ENCODE measurements around the gene ENTPD2. TPM values are rescaled to one million over a fixed set of nuclear protein-coding genes. Genes with fewer than 3 reads are reported as not detected.

Gene ENTPD2
- total RNA-seq: 0.21 TPM in 1 of 2 replicates, not detected in the other

DNA sequence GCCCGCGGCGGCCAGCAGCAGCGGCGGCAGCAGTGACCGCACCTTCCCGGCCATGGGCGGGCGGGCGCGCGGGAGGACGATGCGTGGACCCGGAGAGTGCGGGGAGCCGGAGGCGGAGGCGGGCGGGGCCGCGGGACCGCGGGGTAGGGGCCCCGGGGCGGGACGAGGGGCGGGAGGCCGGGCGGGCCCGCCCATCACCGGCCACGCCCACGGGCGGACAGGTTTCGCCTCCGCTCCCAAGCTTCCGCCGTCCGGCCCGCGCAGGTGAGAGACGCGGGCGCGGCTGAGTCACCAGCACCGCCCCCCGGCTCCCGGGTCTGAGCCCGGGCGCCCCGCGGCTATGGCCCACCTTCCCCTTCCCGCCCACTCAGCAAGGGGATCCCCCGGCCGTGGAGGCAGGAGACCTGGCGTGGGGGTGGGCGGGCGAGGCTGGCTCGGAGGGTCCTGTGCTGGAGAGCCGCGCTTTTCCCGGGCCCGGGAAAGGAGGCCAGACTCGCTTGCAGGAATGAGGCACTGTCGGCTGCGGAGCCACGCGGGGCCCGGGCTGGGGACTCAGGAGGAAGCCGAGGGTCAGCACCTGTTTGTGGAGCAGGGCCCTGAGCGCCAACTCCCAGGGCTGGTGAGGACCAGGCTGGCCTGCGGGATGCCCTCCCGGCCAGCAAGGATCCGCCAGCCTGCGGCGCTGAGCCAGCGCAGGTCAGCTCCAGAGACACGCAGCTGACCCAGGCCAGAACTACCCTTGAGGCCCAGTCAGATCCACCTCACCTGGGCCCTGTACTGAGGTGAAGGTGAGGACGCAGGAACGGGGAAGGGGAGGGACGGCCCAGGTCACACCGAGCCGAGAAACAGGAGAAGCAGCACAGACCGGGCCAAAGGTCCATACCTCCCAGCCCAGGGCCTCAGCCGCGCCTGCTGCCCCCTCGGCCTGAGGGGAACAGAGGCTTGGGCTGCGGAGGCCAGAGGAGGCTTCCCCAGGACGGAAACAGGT, at the start of gene ENTPD2:
Gene ENTPD2, minus strand, starts transcription at position 118 of the 988 bp plus-strand sequence. Its CDS starts 64 bp downstream, at position 54.
- Mint-ChIP-seq H3K4me3 (no peak within 1 kb of the TSS), H3K36me3 (ENCODE audit: low read depth) (no peaks in the 10 kb centered on the region), H3K9me3 (no peaks in the 10 kb centered on the region), H3K27me3 (peaks cover 25% of the 10 kb centered on the region), H3K4me1 (peaks cover 1% of the 10 kb centered on the region), H3K27ac (no peak within 1 kb of the TSS)
- intact Hi-C loops (cut with micrococcal nuclease): no loop called here
- DNase-seq: peak; percentile 84

DNA sequence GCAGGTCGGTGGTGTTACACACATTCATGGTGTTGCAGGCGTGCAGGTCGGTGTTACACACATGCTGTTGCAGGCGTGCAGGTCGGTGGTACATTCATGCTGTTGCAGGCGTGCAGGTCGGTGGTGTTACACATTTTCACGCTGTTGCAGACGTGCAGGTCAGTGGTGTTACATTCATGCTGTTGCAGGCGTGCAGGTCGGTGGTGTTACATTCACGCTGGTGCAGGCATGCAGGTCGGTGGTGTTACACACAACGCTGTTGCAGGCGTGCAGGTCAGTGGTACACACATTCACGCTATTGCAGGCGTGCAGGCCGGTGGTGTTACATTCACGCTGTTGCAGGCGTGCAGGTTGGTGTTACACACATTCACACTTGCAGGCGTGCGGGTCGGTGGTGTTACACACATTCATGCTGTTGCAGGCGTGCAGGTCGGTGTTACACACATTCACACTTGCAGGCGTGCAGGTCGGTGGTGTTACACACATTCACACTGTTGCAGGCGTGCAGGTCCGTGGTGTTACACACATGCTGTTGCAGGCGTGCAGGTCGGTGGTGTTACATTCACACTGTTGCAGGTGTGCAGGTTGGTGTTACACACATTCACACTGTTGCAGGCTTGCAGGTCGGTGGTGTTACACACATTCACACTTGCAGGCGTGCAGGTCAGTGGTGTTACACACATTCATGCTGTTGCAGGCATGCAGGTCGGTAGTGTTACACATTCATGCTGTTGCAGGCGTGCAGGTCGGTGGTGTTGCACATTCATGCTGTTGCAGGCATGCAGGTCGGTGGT, 49.5 kb upstream of the ENTPD2 start:
- peaks cover 12% of the 10 kb centered on the region for H3K36me3 Mint-ChIP-seq (ENCODE audit: low read depth)
- H3K27ac Mint-ChIP-seq: no peak overlapping the region
- DNase-seq: no peak
- H3K27me3 Mint-ChIP-seq: no peaks in the 10 kb centered on the region
- H3K4me1 Mint-ChIP-seq: peaks cover 2% of the 10 kb centered on the region
- no peak overlapping the region for H3K4me3 Mint-ChIP-seq
- intact Hi-C loops (cut with micrococcal nuclease): no loop called here
- no peaks in the 10 kb centered on the region for H3K9me3 Mint-ChIP-seq

DNA sequence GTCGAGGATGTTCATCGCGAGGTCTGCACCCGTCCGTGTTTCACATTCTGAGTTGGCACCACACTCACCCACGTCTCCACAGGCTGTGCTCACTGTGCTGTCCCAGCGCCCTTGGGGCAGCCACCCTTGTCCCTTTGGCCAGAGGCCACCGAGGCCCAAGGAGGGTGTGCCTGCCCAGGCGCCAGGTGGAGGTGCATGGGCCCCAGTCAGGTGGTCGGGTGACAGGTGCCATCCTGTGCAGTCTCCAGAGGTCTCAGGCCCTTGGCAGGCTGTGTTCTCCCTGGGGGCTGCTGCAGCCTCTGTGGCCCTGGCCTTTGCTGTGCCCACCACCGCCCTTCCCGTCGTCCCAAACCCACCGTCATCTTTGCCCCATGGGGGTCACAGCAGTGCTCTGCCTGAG, 45.4 kb upstream of the ENTPD2 start:
- no peak for DNase-seq
- Mint-ChIP-seq H3K9me3 (no peaks in the 10 kb centered on the region), H3K4me3 (no peak overlapping the region), H3K27ac (no peak overlapping the region), H3K4me1 (peaks cover 16% of the 10 kb centered on the region), H3K36me3 (ENCODE audit: low read depth) (peaks cover 22% of the 10 kb centered on the region), H3K27me3 (no peaks in the 10 kb centered on the region)
- intact Hi-C loops (cut with micrococcal nuclease): no loop called here

DNA sequence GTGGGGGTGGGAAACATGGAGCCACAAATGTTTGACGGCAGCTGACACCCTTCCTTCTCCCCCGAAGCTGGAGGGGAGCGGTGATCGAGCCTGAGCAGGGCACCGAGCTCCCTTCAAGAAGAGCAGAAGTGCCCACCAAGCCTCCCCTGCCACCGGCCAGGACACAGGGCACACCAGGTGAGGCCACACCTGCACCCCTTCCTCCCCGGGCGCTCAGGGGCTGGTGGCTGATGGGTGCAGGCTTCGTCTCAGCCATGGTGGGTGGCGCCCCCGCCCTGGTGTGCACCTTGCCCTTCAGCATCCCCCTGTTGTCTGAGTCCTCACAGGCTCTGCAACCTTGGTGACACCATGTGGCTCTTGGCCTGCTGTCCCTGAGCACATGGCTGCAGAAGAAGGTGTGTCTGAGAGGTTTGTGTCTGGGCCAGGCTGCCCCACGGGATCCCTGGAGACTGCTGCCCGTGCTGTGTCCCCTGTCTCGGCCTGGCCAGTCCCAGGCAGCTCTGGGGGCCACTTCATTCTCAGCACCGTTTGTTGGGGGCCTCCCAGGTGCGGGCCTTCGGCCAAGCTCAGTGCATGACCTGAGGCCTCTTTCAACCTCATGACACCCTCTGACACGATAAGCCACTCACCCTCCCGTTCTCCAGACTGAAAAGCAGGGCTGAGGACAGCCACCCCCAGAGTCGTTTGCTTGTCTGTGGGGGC, 44.1 kb upstream of the ENTPD2 start:
- intact Hi-C loops (cut with micrococcal nuclease): no loop called here
- Mint-ChIP-seq H3K4me1 (peaks cover 17% of the 10 kb centered on the region), H3K4me3 (no peak overlapping the region), H3K36me3 (ENCODE audit: low read depth) (peaks cover 26% of the 10 kb centered on the region), H3K27me3 (no peaks in the 10 kb centered on the region), H3K9me3 (no peaks in the 10 kb centered on the region), H3K27ac (no peak overlapping the region)
- no peak for DNase-seq

DNA sequence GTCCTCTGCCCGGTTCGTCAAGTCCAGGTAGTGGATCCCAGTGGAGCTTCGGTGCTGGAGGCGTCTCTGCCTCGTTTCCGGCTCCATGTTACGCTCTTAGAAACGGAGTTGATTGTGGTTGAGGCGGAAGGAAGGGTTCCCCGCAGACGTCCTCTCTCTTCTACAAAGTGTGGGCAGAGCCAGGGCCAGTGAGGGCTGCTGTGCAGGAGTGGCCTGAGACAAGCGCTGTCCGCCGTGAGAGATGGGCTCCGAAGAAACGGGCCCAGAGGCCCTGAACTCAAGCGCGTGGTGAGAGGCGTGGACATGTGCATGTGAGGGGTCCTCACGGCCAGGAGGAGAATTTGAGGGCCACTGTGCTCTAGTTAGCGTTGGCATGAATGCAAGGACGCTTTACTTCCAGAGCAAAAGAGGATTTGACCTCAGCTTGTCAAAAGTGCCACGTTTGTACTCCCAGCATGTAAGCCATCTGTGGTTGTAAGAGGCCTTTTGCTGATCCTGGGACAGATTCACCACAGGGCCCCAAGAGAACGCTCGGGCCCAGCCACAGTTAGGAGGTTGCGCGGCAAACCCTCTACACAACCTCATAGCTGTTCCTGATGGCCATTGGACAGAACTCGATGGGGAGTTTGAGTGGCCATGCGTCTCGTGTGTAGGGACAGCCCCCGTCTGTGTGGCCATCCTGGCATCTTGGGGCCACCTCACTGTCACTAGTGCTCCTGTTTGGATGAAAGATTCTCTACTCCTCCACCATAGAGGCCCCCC, 43.1 kb upstream of the ENTPD2 start:
- intact Hi-C loops (cut with micrococcal nuclease): no loop called here
- H3K4me3 Mint-ChIP-seq: peak overlapping the region; percentile 78
- no peaks in the 10 kb centered on the region for H3K27me3 Mint-ChIP-seq
- DNase-seq: no peak
- no peaks in the 10 kb centered on the region for H3K9me3 Mint-ChIP-seq
- H3K27ac Mint-ChIP-seq: peak overlapping the region; percentile 91
- peaks cover 33% of the 10 kb centered on the region for H3K36me3 Mint-ChIP-seq (ENCODE audit: low read depth)
- H3K4me1 Mint-ChIP-seq: peaks cover 17% of the 10 kb centered on the region

DNA sequence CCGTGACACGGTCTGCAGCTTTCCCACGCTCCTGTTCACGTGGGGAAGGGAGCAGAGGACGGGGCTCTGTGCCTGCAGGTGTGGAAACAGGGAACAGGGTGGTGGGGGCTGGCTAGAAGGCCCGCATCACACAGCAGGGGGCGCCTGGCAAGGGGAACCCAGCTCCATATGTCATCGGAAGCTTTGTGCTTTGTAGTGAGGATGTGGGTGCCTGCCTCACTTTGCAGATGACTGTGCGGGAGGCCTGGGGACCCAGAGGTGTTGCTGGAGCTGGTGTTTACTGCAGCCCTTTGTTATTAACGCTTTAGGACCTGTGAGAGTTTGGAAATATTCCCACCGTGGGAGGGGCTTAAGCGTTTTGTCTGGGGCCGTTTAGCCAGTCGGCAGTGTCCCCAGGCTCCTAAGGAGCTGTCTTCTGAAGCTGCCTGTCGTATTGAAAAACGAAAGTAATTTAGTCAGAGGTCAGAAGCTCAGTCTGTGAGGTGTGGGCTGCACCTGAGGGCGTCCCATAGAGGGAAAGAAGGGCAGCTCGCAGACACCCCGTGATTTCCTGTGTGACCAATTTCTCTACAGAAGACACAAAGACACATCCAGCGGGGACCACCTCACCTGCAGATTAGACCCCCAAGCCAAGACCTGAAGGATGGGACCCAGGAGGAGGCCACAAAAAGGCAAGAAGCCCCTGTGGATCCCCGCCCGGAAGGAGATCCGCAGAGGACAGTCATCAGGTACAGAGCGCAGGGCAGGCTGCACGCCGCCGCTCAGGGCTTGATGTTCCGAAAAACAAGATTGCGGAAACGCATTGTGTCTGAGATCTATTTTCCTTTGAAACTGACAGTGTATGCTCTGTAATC, 42.0 kb upstream of the ENTPD2 start:
- intact Hi-C loops (cut with micrococcal nuclease): loop anchor here (1.0 kb wide), 2 partner anchors 9 to 18 kb away; partner anchors contain the start of gene DPP7

DNA sequence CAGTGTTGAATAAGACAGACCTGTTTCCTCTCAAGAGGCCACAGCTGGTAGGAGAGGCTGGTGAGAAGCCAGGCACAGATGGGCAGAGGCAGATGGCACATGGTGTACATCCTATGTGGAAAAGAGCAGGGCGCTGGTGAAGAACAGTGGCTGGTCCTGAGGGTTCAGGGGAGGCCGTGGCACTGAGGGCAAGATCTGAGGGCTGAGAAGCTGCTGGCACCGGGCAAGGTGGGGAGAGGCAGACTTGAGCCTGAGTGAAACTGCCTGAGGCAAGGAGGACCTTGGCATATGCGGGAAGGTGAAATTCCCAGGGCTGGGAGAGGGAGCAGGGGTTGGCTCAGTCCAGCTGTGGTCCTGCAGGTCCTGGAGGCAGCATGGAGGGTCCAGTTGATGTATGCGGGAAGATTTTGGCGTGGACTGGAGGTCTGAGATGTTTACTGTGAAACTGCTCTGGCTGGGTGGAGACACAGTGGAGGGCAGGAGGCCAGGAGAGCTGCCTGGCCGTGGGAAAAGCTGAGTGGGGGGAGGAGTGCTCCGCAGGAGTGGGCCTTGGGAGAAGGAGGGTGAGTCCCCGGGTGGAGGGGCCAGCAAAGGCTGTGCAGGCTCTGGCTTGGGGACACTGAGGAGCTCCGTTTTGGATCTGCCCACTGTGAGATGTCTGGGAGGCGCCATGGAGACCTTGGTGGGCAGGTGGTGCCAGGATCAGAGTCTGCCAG, 35.5 kb upstream of the ENTPD2 start:
- H3K4me1 Mint-ChIP-seq: peaks cover 31% of the 10 kb centered on the region
- no peak overlapping the region for H3K27ac Mint-ChIP-seq
- H3K9me3 Mint-ChIP-seq: no peaks in the 10 kb centered on the region
- H3K4me3 Mint-ChIP-seq: no peak overlapping the region
- intact Hi-C loops (cut with micrococcal nuclease): no loop called here
- no peak for DNase-seq
- H3K36me3 Mint-ChIP-seq (ENCODE audit: low read depth): peaks cover 26% of the 10 kb centered on the region
- peaks cover 3% of the 10 kb centered on the region for H3K27me3 Mint-ChIP-seq

More for the DNA sequence above, 42.0 kb upstream of the ENTPD2 start:
- Mint-ChIP-seq H3K27ac (peak overlapping the region; percentile 91), H3K4me3 (peak overlapping the region; percentile 78), H3K27me3 (no peaks in the 10 kb centered on the region), H3K9me3 (no peaks in the 10 kb centered on the region), H3K4me1 (peaks cover 17% of the 10 kb centered on the region), H3K36me3 (ENCODE audit: low read depth) (peaks cover 37% of the 10 kb centered on the region)
- peak; percentile 96 for DNase-seq

DNA sequence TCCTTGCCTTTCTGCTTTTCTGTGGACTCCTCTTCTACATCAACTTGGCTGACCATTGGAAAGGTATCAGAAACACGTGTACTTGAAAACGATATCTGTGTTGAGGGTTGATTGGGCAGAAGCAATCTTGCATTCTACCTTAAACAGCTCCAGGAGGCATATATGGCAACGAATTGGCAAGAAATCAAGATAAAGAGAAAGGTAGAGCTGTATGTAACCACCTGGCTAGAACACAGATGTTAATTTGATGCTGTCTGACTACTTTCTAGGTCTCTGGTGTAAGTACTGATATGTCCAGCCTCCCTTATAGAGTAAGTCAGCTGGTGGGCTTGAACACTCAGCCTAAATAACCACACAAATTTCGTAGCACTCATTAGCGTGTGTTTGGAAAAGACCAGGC, 34.3 kb upstream of the ENTPD2 start:
- Mint-ChIP-seq H3K36me3 (ENCODE audit: low read depth) (peaks cover 25% of the 10 kb centered on the region), H3K4me3 (peak overlapping the region; percentile 90), H3K27ac (peak overlapping the region; percentile 91), H3K27me3 (peaks cover 3% of the 10 kb centered on the region), H3K9me3 (no peaks in the 10 kb centered on the region), H3K4me1 (peaks cover 35% of the 10 kb centered on the region)
- DNase-seq: no peak
- intact Hi-C loops (cut with micrococcal nuclease): no loop called here

DNA sequence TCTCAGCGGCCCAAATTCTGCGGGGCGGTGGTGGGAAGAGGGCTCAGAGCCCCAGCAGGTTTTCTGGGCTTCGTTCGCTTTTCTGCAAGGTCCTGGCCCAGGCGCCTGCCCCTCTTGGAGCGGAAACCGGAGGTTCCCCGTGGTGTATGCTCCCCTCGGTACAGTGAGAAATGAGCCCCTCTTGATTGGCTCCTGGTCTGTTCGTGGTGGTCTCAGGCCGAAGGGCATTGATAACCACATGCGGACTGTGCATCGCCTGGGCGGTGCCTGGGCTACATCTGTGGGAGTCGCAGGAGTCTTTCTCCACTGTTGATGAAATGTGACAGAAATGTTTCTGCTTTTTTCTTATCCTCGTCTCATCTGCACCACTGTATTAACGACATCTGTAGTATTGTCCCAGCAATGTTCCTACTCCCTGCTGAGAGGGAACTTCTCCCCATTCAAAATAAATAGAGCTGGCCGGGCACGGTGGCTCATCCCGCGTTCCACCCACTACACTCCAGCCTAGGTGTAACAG, 33.6 kb upstream of the ENTPD2 start:
- H3K4me3 Mint-ChIP-seq: peak overlapping the region; percentile 90
- peaks cover 3% of the 10 kb centered on the region for H3K27me3 Mint-ChIP-seq
- intact Hi-C loops (cut with micrococcal nuclease): loop anchor here (1.0 to 2.0 kb wide), 3 partner anchors 8 to 27 kb away; partner anchors contain the start of genes DPP7 and SAPCD2
- peak overlapping the region; percentile 91 for H3K27ac Mint-ChIP-seq
- DNase-seq: no peak
- no peaks in the 10 kb centered on the region for H3K9me3 Mint-ChIP-seq
- H3K36me3 Mint-ChIP-seq (ENCODE audit: low read depth): peaks cover 20% of the 10 kb centered on the region
- peaks cover 35% of the 10 kb centered on the region for H3K4me1 Mint-ChIP-seq

DNA sequence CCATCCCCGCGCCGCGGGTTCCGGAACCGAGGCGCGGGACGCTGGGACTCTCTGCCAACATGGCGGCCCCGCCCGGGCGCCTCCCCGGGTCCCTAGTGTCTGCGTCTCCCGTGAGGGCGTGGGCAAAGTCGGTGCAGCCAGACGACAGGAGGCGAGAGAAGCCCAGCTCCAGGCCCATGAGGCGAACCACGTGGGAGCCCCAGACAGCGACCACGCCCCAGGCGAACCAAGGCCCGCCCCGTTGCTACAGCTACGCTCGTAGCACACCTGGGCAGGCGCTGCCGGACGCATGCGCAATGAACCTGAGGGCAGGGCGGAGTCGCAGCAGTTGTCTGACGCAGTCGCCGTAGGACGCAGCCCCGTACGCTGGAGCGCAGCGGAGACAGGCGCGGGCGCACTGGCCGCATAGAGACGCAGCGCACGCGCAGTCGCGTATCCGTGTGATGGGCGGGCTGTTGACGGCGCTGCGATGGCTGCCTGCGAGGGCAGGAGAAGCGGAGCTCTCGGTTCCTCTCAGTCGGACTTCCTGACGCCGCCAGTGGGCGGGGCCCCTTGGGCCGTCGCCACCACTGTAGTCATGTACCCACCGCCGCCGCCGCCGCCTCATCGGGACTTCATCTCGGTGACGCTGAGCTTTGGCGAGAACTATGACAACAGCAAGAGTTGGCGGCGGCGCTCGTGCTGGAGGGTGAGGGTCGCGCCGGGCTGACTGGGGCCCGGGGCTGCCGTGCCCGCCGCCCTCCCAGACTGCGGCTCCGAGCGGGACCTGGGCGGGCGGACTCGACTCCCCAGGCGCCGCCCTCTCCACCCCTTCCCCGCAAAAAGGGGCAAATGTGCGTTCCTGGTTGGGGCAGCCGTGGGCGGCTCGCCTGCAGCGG, 32.9 kb upstream of the ENTPD2 start, which contains the start of gene MAN1B1:
Gene MAN1B1, plus strand, starts transcription at position 455 of the 878 bp plus-strand sequence. Its CDS starts 15 bp downstream, at position 470.
- H3K4me1 Mint-ChIP-seq: peaks cover 35% of the 10 kb centered on the region
- intact Hi-C loops (cut with micrococcal nuclease): loop anchor here (1.0 to 2.0 kb wide), 5 partner anchors 9 to 137 kb away; partner anchors contain the start of genes DPP7, SAPCD2 and UAP1L1
- peak within 1 kb of the TSS; percentile 98 for H3K27ac Mint-ChIP-seq
- peaks cover 3% of the 10 kb centered on the region for H3K27me3 Mint-ChIP-seq
- no peaks in the 10 kb centered on the region for H3K9me3 Mint-ChIP-seq
- H3K4me3 Mint-ChIP-seq: peak within 1 kb of the TSS; percentile 94
- peaks cover 22% of the 10 kb centered on the region for H3K36me3 Mint-ChIP-seq (ENCODE audit: low read depth)
- peak; percentile 100 for DNase-seq
